HepG2 (cell line): ENCODE results near the gene ACE. TPM values are rescaled to one million over a fixed set of nuclear protein-coding genes. Genes with fewer than 3 reads are reported as not detected.

ENCODE experiments used
- ELF4 ChIP-seq: sonication (generic); formaldehyde crosslinking; IDR thresholded peaks from 2 replicates; pipeline ENCODE4 v1.5.0; 2020; ENCODE audit warnings: missing genetic modification reagents, mild to moderate bottlenecking, moderate library complexity, borderline replicate concordance
- GATA4 ChIP-seq: sonication (generic); IDR thresholded peaks from 2 replicates; pipeline ENCODE4 v1.6.1; 2016; ENCODE audit warnings: antibody characterized with exemption, low read depth, borderline replicate concordance
- MYNN ChIP-seq: sonication (generic); formaldehyde crosslinking; IDR thresholded peaks from 2 replicates; pipeline ENCODE4 v1.4.0; 2020; ENCODE audit warnings: mild to moderate bottlenecking, low read depth, missing genetic modification reagents
- SAP130 ChIP-seq: IDR thresholded peaks from 2 replicates; pipeline ENCODE4 v1.6.1; 2016; ENCODE audit warnings: low read depth
- SATB2 ChIP-seq: sonication (generic); formaldehyde crosslinking; IDR thresholded peaks from 2 replicates; pipeline ENCODE4 v1.5.0; 2020; ENCODE audit warnings: missing genetic modification reagents
- STAG1 ChIP-seq: sonication (generic); formaldehyde crosslinking; IDR thresholded peaks from 2 replicates; pipeline ENCODE4 v1.4.0; 2020; ENCODE audit warnings: missing genetic modification reagents
- ZBTB7B ChIP-seq: sonication (generic); formaldehyde crosslinking; IDR thresholded peaks from 2 replicates; pipeline ENCODE4 v1.4.0; 2020; ENCODE audit warnings: missing genetic modification reagents
- ZNF230 ChIP-seq: sonication (generic); formaldehyde crosslinking; IDR thresholded peaks from 2 replicates; pipeline ENCODE4 v1.4.0; 2020; ENCODE audit warnings: mild to moderate bottlenecking, missing genetic modification reagents
- ZNF260 ChIP-seq: sonication (generic); formaldehyde crosslinking; IDR thresholded peaks from 2 replicates; pipeline ENCODE4 v1.4.0; 2020; ENCODE audit warnings: missing genetic modification reagents, low read depth, mild to moderate bottlenecking, borderline replicate concordance
- ZNF552 ChIP-seq: sonication (generic); formaldehyde crosslinking; IDR thresholded peaks from 2 replicates; pipeline ENCODE4 v1.9.0; 2022; ENCODE audit warnings: missing genetic modification reagents, mild to moderate bottlenecking, borderline replicate concordance
- ZNF569 ChIP-seq: sonication (generic); formaldehyde crosslinking; IDR thresholded peaks from 2 replicates; pipeline ENCODE4 v1.5.0; 2020; ENCODE audit warnings: mild to moderate bottlenecking, missing genetic modification reagents, moderate library complexity, borderline replicate concordance
- ZNF879 ChIP-seq: sonication (generic); formaldehyde crosslinking; IDR thresholded peaks from 2 replicates; pipeline ENCODE4 v1.8.1; 2023; ENCODE audit warnings: missing genetic modification reagents
- polyA plus RNA-seq, 8 experiments: library from polyadenylated mRNA; depleted of rRNA in 3 of 8; stranded (reverse) in 7 of 8; unstranded in 1 of 8; fragments of >200 nt; fragmentation: Illumina TruSeq in 4 of 8; extraction: Trizol in 4 of 8; gene quantifications; 2 replicates each; pipeline versions ENCODE4 v1.2.1 to v1.2.3, GENCODE V29; 2011 to 2016; ENCODE audit warnings: low read depth in 4 of 8, missing spikeins in 1 of 8, mixed read lengths in 1 of 8; ENCODE audit not compliant: insufficient read depth in 1 of 8
- total RNA-seq, 5 experiments: library from RNA; depleted of rRNA; stranded (reverse); fragments of >200 nt; fragmentation: Illumina TruSeq; extraction: Trizol; gene quantifications; 2 replicates each; pipeline ENCODE4 v1.2.3, GENCODE V29; 2016; ENCODE audit warnings: low read depth in 1 of 5
- TF ChIP-seq, protein P1 (sequence below): sonication (generic); formaldehyde crosslinking; IDR thresholded peaks from 2 replicates; pipeline ENCODE4 v1.4.0; 2020; ENCODE audit warnings: missing genetic modification reagents, low read depth, mild to moderate bottlenecking, borderline replicate concordance
- TF ChIP-seq, protein P2 (sequence below): sonication (generic); formaldehyde crosslinking; IDR thresholded peaks from 2 replicates; pipeline ENCODE4 v1.5.1; 2020; ENCODE audit warnings: mild to moderate bottlenecking, missing genetic modification reagents
- TF ChIP-seq, protein P3 (sequence below), 2 experiments: sonication (generic) in 1 of 2; formaldehyde crosslinking in 1 of 2; IDR thresholded peaks; 2 replicates each; pipeline versions ENCODE4 v1.4.0 to v1.6.1; 2016 to 2020; ENCODE audit warnings: borderline replicate concordance in 1 of 2, low read depth in 1 of 2, mild to moderate bottlenecking in 1 of 2, missing genetic modification reagents in 1 of 2
- TF ChIP-seq, protein P4 (sequence below): IDR thresholded peaks from 2 replicates; pipeline ENCODE4 v1.6.1; 2016; ENCODE audit warnings: missing compliant biosample characterization, missing genetic modification reagents, borderline replicate concordance

Gene ACE
- total and polyA plus RNA-seq, 2 of the 13 experiments (the other 11 are each of a cell fraction or from before 2014, with no cell fraction given), result 0.08 to 0.13 TPM

DNA sequence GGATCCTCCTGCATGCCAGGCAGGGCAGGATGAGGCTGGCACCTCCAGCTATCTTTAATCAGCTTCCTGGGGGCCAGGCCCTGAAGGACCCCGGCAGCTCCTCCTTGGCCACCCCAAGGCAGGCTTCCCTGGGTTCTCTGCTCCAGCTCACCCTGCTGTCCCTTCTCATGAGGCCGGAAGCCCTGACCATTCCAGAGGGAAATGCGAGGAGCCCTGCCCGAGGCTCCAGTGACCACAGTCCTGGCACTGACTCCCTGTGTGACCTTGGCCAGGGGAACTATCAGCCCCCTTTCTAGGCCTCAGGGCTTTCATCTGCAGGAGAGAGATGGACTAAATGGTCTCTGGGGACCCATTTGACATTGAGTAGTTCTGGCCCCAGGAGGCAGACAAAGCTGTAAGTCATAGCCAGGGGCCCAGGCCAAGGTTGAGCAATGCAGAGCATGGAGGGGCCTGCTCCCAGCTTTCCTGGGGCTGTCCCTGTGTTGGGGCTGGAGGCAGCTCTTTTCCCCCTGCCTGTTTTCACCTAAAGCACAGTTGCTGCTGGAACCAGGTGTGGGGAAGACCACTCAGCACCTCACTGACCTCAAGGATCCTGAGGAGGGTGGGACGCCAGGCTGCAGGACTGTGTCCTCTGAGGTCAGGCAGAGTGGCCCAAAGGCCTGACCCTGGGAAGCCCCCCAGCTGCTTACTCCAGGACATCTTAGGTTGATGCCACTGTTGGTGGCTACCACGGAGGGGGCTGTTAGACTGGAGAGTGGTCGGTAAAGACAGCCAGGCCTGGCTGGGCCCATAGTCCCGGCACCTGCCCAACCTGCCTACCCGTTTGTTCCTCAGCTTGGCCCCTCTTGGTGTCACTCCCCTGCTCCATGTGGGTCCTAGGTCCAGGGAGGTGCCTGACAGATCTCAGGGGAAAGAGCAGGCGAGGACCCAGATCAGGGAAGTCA is 54.4 kb downstream of the ACE start (continued):
- TF ChIP-seq, protein P1, sequence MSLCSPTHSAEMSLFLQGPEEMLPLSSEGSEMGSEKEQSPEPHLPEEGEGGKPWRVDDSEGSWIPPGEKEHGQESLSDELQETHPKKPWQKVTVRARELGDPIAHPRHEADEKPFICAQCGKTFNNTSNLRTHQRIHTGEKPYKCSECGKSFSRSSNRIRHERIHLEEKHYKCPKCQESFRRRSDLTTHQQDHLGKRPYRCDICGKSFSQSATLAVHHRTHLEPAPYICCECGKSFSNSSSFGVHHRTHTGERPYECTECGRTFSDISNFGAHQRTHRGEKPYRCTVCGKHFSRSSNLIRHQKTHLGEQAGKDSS (CRISPR knock-in tag), result peak; percentile 89
- TF ChIP-seq GATA4 (peak; percentile 48; the same call in 1 of the 2 replicates), ZNF569 (CRISPR knock-in tag) (no peak), SATB2 (CRISPR knock-in tag) (no peak), ZNF230 (CRISPR knock-in tag) (peak; percentile 96; the same call in 1 of the 2 replicates), SAP130 (CRISPR knock-in tag) (peak; percentile 90), ZNF260 (CRISPR knock-in tag) (no peak), MYNN (CRISPR knock-in tag) (no peak), ZNF552 (CRISPR knock-in tag) (no peak), ZBTB7B (peak; percentile 97), ZNF879 (CRISPR knock-in tag) (no peak), ELF4 (CRISPR knock-in tag) (no peak), STAG1 (CRISPR knock-in tag) (peak; percentile 10)
- TF ChIP-seq, protein P2, sequence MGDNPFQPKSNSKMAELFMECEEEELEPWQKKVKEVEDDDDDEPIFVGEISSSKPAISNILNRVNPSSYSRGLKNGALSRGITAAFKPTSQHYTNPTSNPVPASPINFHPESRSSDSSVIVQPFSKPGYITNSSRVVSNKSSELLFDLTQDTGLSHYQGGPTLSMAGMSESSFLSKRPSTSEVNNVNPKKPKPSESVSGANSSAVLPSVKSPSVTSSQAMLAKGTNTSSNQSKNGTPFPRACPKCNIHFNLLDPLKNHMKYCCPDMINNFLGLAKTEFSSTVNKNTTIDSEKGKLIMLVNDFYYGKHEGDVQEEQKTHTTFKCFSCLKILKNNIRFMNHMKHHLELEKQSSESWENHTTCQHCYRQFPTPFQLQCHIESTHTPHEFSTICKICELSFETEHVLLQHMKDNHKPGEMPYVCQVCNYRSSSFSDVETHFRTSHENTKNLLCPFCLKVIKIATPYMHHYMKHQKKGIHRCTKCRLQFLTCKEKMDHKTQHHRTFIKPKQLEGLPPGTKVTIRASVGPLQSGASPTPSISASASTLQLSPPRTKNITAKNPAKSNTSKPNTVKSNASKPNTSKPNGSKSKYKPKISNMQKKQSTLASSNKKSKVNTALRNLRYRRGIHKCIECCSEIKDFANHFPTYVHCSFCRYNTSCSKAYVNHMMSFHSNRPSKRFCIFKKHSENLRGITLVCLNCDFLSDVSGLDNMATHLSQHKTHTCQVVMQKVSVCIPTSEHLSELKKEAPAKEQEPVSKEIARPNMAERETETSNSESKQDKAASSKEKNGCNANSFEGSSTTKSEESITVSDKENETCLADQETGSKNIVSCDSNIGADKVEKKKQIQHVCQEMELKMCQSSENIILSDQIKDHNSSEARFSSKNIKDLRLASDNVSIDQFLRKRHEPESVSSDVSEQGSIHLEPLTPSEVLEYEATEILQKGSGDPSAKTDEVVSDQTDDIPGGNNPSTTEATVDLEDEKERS (CRISPR knock-in tag), result peak; percentile 74
- TF ChIP-seq, protein P3, sequence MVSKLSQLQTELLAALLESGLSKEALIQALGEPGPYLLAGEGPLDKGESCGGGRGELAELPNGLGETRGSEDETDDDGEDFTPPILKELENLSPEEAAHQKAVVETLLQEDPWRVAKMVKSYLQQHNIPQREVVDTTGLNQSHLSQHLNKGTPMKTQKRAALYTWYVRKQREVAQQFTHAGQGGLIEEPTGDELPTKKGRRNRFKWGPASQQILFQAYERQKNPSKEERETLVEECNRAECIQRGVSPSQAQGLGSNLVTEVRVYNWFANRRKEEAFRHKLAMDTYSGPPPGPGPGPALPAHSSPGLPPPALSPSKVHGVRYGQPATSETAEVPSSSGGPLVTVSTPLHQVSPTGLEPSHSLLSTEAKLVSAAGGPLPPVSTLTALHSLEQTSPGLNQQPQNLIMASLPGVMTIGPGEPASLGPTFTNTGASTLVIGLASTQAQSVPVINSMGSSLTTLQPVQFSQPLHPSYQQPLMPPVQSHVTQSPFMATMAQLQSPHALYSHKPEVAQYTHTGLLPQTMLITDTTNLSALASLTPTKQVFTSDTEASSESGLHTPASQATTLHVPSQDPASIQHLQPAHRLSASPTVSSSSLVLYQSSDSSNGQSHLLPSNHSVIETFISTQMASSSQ (IDR thresholded peaks at IDR 0.05; ENCODE audit: low read depth), result peak; percentile 79
- TF ChIP-seq, protein P3 (CRISPR knock-in tag; IDR thresholded peaks at IDR 0.05; ENCODE audit: borderline replicate concordance), result peak; percentile 96
- TF ChIP-seq, protein P4, sequence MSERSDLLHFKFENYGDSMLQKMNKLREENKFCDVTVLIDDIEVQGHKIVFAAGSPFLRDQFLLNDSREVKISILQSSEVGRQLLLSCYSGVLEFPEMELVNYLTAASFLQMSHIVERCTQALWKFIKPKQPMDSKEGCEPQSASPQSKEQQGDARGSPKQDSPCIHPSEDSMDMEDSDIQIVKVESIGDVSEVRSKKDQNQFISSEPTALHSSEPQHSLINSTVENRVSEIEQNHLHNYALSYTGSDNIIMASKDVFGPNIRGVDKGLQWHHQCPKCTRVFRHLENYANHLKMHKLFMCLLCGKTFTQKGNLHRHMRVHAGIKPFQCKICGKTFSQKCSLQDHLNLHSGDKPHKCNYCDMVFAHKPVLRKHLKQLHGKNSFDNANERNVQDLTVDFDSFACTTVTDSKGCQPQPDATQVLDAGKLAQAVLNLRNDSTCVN (CRISPR knock-in tag), result peak; percentile 49; the same call in 1 of the 2 replicates
